Heart left ventricle (tissue), 16 donors: ENCODE results near the gene NPHP1. TPM values are rescaled to one million over a fixed set of nuclear protein-coding genes. Genes with fewer than 3 reads are reported as not detected.
A peak's percentile ranks its signal among the peaks of the same experiment; 100 is the strongest.

Experiments used
- ATAC-seq, 4 donors: fragments of 200-7000 bp; cut with Tn5 transposase; one replicate each; pipeline ENCODE4 v1.9.1; 2020 to 2022; ENCODE audit warnings: moderate library complexity in 4 of 4, mild to moderate bottlenecking in 3 of 4, moderate number of reproducible peaks in 1 of 4
- DNase-seq, 5 donors: peaks; one replicate each; pipeline ENCODE4 v3.0.0-alpha.2; 2020
- H3K27ac ChIP-seq, 12 donors: fragments of 200-600 bp; sonication (generic) in 4 of 12; one replicate each; pipeline versions ENCODE4 v1.5.0 to v1.8.0; 2016 to 2022; ENCODE audit warnings: mild to moderate bottlenecking in 2 of 12
- H3K27me3 ChIP-seq, 9 donors: fragments of 200-600 bp; sonication (generic) in 2 of 9; one replicate each; pipeline versions ENCODE4 v1.5.1 to v1.8.0; 2016 to 2022; ENCODE audit warnings: mild to moderate bottlenecking in 3 of 9
- H3K36me3 ChIP-seq, 9 donors: fragments of 200-600 bp; sonication (generic) in 2 of 9; one replicate each; pipeline versions ENCODE4 v1.5.0 to v1.8.0; 2018 to 2022; ENCODE audit warnings: mild to moderate bottlenecking in 2 of 9
- H3K4me1 ChIP-seq, 12 donors: fragments of 200-600 bp; sonication (generic) in 4 of 12; one replicate each; pipeline versions ENCODE4 v1.5.0 to v1.8.0; 2016 to 2022; ENCODE audit warnings: mild to moderate bottlenecking in 3 of 12
- H3K4me3 ChIP-seq, 12 donors: fragments of 200-600 bp; sonication (generic) in 4 of 12; one replicate each; pipeline versions ENCODE4 v1.5.0 to v1.8.0; 2017 to 2022; ENCODE audit warnings: mild to moderate bottlenecking in 9 of 12, moderate library complexity in 4 of 12
- H3K9me3 ChIP-seq, 12 donors: fragments of 200-600 bp; sonication (generic) in 4 of 12; one replicate each; pipeline versions ENCODE4 v1.5.0 to v1.8.0; 2016 to 2022; ENCODE audit warnings: mild to moderate bottlenecking in 1 of 12
- CTCF ChIP-seq, 12 donors: fragments of 200-600 bp; sonication (generic) in 4 of 12; IDR thresholded peaks; one replicate each; pipeline versions ENCODE4 v1.5.0 to v1.8.0; 2018 to 2022; ENCODE audit warnings: antibody characterized with exemption in 12 of 12, mild to moderate bottlenecking in 5 of 12
- POLR2A ChIP-seq, 2 donors: fragments of 450-650 bp; IDR thresholded peaks; one replicate each; pipeline ENCODE4 v1.6.1; 2017; ENCODE audit warnings: antibody characterized with exemption in 2 of 2, mild to moderate bottlenecking in 2 of 2, moderate library complexity in 2 of 2
- WGBS, 4 donors: extraction: QIAGEN DNeasy Blood & Tissue Kit in 2 of 4; methylation state at CpG; one replicate each; pipeline versions ENCODE4 v1.1.5 to v1.1.7; 2013 to 2018; 5-methylcytosine and 5-hydroxymethylcytosine counted together
- intact Hi-C, 10 donors: fragments of 100-400 bp; cut with DNase I; formaldehyde crosslinking; loops; one replicate each; pipeline versions ENCODE4 v1.11.1 to v1.14.2; 2022
- polyA plus RNA-seq, 2 donors: library from polyadenylated mRNA; stranded (reverse); fragments of 200-250 nt; gene quantifications; one replicate each; pipeline ENCODE4 v1.2.3, GENCODE V29; 2013
- total RNA-seq, 9 donors: library from RNA; depleted of rRNA in 2 of 9; stranded (reverse); fragments of >200 nt in 2 of 9; fragmentation: NEBNext Ultra II Directional in 3 of 9; extraction: Animal tissue kit (Norgen Biotek cat#: 25700) in 3 of 9; gene quantifications; one replicate each; pipeline versions ENCODE4 v1.1.0 to v1.2.4, GENCODE V29; 2016 to 2023
- donor health status: ischemic (EF 13 %, LVEDD 7.1; RV severe dilation, severe dysfunction).
- donor health status: healthy with polysubstance abuse.
- donor health status: DM: no; HTN: yes; CAD: no.
- donor health status: DM: no; HTN: no; CAD: no.
- donor health status: ischemic (EF 25% LVEDD 6.9; RV normal size, moderate dysfunction).
- donor health status: ischemic (EF 25% LVEDD 5.7; RV mildly dilated, moderate dysfunction).
- donor health status: healthy.
- donor health status: DM: yes; HTN: yes; CAD: no.
- donor health status: ischemic (EF 35%, LVEDD 5.7; RV mildly dilated, moderate dysfunction).
- donor health status: nonischemic (EF 11% LVEDD 7.7; RV severe dilation, severe dysfunction).
- donor health status: DM: yes; HTN: yes; CAD: no.
- donor health status: PGD.
- donor health status: ischemic (EF 29% LVEDD 5.4; RV normal size, mild dysfunction).
- donor health status: nonischemic (EF 23%, LVEDD 6.1; RV moderate dilation, normal function).

Gene NPHP1
- total and polyA plus RNA-seq, 11 donors = 4.7 to 7.9 (median 5.6) TPM

GRCh38 chr2:110140401-110140800 is 64.4 kb downstream of the NPHP1 start:
- 71 to 87% (median 83%) methylated on average over 1 of the region's 1 CpG for WGBS, 4 donors
- no peak for ATAC-seq

GRCh38 chr2:110134025-110134424 is 70.8 kb downstream of the NPHP1 start:
- peaks cover 0 to 22% (median 5%) of the 10 kb centered on the region in 12 donors for H3K9me3 ChIP-seq
- no peaks in the 10 kb centered on the region for H3K4me1 ChIP-seq
- no peak for TF ChIP-seq POLR2A (IDR thresholded peaks at IDR 0.05)
- no peak for TF ChIP-seq CTCF (IDR thresholded peaks at IDR 0.05)
- no peak overlapping the region for H3K4me3 ChIP-seq
- ATAC-seq (no peak), DNase-seq (no peak)
- peaks cover 0 to 9% (median 0%) of the 10 kb centered on the region in 9 donors for H3K36me3 ChIP-seq
- H3K27me3 ChIP-seq = no peaks in the 10 kb centered on the region
- intact Hi-C loops = no loop called here
- H3K27ac ChIP-seq = no peak overlapping the region

More at GRCh38 chr2:110140401-110140800, 64.4 kb downstream of the NPHP1 start:
- peaks cover 0 to 5% (median 0%) of the 10 kb centered on the region in 12 donors for H3K4me1 ChIP-seq
- intact Hi-C loops = no loop called here
- peak overlapping the region in 1 of 12 donors; percentile 34 for H3K27ac ChIP-seq
- DNase-seq = no peak
- H3K36me3 ChIP-seq = peaks cover 0 to 17% (median 4%) of the 10 kb centered on the region in 9 donors
- TF ChIP-seq CTCF (IDR thresholded peaks at IDR 0.05) (no peak), POLR2A (IDR thresholded peaks at IDR 0.05) (no peak)
- no peak overlapping the region for H3K4me3 ChIP-seq
- H3K9me3 ChIP-seq = no peaks in the 10 kb centered on the region
- no peaks in the 10 kb centered on the region for H3K27me3 ChIP-seq

- Histone ChIP-seq H3K4me1 (peaks cover 0 to 9% (median 0%) of the 10 kb centered on the region in 12 donors), H3K27me3 (no peaks in the 10 kb centered on the region), H3K36me3 (peaks cover 0 to 9% (median 0%) of the 10 kb centered on the region in 9 donors), H3K4me3 (no peak overlapping the region), H3K9me3 (peaks cover 0 to 22% (median 5%) of the 10 kb centered on the region in 12 donors), H3K27ac (no peak overlapping the region)
- 87 to 92% (median 91%) methylated on average over 2 of the region's 2 CpGs for WGBS, 4 donors
- no peak for ATAC-seq
- no peak for DNase-seq
- intact Hi-C loops = no loop called here
- no peak for TF ChIP-seq CTCF (IDR thresholded peaks at IDR 0.05)
- no peak for TF ChIP-seq POLR2A (IDR thresholded peaks at IDR 0.05)
Measured at GRCh38 chr2:110131166-110131565, 73.6 kb downstream of the NPHP1 start.

GRCh38 chr2:110130757-110131156 is 74.1 kb downstream of the NPHP1 start:
- Histone ChIP-seq H3K4me1 (peaks cover 0 to 12% (median 0%) of the 10 kb centered on the region in 12 donors), H3K9me3 (peaks cover 0 to 22% (median 5%) of the 10 kb centered on the region in 12 donors), H3K36me3 (peaks cover 0 to 9% (median 0%) of the 10 kb centered on the region in 9 donors), H3K27me3 (no peaks in the 10 kb centered on the region), H3K4me3 (no peak overlapping the region), H3K27ac (no peak overlapping the region)
- WGBS, 4 donors = 95 to 97% (median 96%) methylated on average over 2 of the region's 2 CpGs
- intact Hi-C loops = no loop called here
- ATAC-seq = no peak
- TF ChIP-seq CTCF (IDR thresholded peaks at IDR 0.05) = no peak
- no peak for TF ChIP-seq POLR2A (IDR thresholded peaks at IDR 0.05)
- no peak for DNase-seq
